IPS-18a (cell line): ENCODE results near the gene CD52.

Experiments
- H3K27ac ChIP-seq: one replicate; pipeline ENCODE4 v1.5.1; 2013; ENCODE audit warnings: low read length
- H3K27me3 ChIP-seq: one replicate; pipeline ENCODE4 v1.6.1; 2013; ENCODE audit warnings: mild to moderate bottlenecking, low read length; ENCODE audit not compliant: control insufficient read depth, insufficient read depth
- H3K36me3 ChIP-seq: one replicate; pipeline ENCODE4 v1.6.1; 2013; ENCODE audit warnings: low read depth, low read length; ENCODE audit not compliant: control insufficient read depth
- H3K4me1 ChIP-seq: one replicate; pipeline ENCODE4 v1.6.1; 2013; ENCODE audit warnings: low read depth, low read length; ENCODE audit not compliant: control insufficient read depth
- H3K4me3 ChIP-seq: one replicate; pipeline ENCODE4 v1.5.1; 2013; ENCODE audit warnings: low read length
- H3K9ac ChIP-seq: one replicate; pipeline ENCODE4 v1.6.1; 2013; ENCODE audit warnings: mild to moderate bottlenecking, low read length, moderate library complexity
- H3K9me3 ChIP-seq: one replicate; pipeline ENCODE4 v1.6.1; 2013; ENCODE audit warnings: low read depth, low read length; ENCODE audit not compliant: control insufficient read depth

Gene CD52

DNA sequence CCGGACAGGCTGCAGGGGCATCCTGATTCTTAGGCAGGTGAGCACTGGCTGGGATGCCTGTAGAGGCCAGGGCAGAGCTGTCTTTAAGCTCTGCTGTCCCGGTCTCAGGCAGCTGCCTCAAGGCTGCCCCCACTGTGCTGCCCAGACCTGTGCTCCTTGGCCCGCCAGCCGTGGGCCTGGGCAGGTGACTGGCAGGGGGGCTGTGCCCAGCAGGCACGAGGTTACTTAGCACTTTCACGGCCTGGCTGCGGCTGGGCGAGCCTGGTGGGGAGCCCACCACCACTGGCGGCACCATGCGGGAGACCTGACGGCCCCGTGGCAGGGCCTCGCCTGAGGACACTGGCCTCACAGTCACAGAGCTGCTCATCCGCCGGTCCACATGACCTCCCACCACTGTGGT lies 28.0 kb downstream of the CD52 start:
- no peaks in the 10 kb centered on the region for H3K36me3 ChIP-seq
- no peak overlapping the region for H3K4me3 ChIP-seq
- H3K4me1 ChIP-seq: peaks cover 7% of the 10 kb centered on the region
- H3K9ac ChIP-seq: no peak overlapping the region
- no peak overlapping the region for H3K27ac ChIP-seq
- H3K27me3 ChIP-seq: no peaks in the 10 kb centered on the region
- H3K9me3 ChIP-seq: no peaks in the 10 kb centered on the region

DNA sequence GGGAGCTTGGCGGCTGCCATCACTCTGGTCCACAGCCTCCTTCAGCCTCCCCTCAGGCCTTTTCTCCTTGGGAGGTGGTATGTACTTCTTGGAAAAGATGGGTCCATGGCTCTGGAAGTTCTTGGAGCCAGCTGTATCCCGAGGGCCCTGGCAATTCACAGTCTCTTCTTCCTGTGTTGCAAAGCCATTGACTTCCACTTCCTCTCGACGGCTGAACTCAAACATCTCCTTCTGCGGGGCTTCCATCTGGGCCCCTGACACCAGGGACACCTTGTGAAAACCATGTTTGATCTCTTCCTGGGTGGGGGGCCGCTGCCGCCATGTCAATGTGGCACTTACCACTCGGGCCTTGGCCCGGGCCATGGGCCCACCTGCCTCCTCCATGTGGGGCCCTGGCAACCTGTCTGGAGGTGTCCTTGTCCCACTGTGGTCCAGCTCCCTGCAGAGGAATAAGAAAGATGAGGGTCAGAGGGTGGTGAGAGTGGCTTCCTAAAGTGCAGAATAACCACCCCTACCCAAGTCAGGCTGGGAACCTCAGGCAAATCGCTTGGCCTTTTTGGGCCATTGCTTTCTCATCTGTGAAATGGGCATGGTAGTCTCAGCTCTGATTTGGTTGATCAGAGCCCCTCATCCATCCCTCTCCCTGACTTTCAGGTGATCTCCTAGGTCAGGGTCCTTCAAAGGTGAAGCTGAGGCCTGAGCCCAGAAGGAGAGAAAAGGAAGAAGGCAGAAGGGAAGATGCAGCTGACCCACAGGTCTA lies 28.7 kb downstream of the CD52 start:
- no peak overlapping the region for H3K4me3 ChIP-seq
- H3K27ac ChIP-seq: no peak overlapping the region
- no peak overlapping the region for H3K9ac ChIP-seq
- no peaks in the 10 kb centered on the region for H3K27me3 ChIP-seq
- no peaks in the 10 kb centered on the region for H3K9me3 ChIP-seq
- no peaks in the 10 kb centered on the region for H3K36me3 ChIP-seq
- peaks cover 14% of the 10 kb centered on the region for H3K4me1 ChIP-seq

DNA sequence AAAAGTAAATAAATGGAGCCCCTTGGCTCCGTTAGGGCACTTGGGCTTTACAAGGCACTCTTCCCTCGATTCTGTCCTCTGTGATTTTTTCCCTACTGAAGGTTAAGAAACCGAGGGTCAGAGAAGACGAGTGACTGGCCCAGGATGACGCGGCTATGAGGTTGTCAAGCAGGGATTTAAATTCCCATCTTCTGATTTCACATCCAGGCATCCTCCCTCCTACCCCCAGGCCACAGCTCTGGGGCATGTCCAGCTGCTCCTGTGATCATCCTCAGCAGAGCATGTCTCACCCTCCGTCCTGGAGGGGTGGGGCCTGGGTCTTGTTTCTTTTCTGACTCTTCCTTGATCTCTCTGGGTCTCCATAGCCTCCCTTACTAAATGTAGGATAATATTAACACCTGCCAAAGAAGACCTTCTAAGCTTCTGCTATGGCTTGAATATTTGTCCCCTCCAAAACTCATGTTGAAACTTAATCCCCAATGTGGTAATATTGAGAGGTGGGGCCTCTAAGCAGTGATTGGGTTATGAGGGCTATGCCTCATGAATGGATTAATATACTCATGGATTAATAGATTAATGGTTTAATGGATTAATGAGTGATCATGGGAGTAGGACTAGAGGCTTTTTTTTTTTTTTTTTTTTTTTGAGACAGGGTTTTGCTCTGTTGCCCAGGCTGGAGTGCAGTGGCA lies 31.6 kb downstream of the CD52 start:
- Histone ChIP-seq H3K27ac (no peak overlapping the region), H3K4me1 (peaks cover 14% of the 10 kb centered on the region)

DNA sequence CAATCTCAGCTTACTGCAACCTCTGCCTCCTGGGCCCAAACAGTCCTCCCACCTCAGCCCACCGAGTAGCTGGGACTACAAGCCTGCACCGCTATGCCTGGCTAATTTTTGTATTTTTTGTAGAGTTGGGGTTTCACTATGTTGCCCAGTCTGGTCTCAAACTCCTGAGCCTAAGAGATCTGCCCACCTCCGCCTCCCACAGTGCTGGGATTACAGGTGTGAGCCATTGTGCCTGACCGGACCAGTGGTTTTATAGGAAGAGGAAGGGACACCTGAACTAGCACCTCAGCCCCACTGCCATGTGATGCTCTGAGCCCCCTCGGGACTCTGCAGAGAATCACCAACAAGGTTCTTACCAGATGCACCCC lies 32.1 kb downstream of the CD52 start:
- Histone ChIP-seq H3K4me3 (no peak overlapping the region), H3K4me1 (peaks cover 14% of the 10 kb centered on the region), H3K9ac (no peak overlapping the region), H3K36me3 (no peaks in the 10 kb centered on the region), H3K9me3 (no peaks in the 10 kb centered on the region), H3K27me3 (no peaks in the 10 kb centered on the region), H3K27ac (no peak overlapping the region)

More for the DNA sequence above, 31.6 kb downstream of the CD52 start:
- no peaks in the 10 kb centered on the region for H3K36me3 ChIP-seq
- no peak overlapping the region for H3K9ac ChIP-seq
- H3K4me3 ChIP-seq: no peak overlapping the region
- no peaks in the 10 kb centered on the region for H3K9me3 ChIP-seq
- H3K27me3 ChIP-seq: no peaks in the 10 kb centered on the region

DNA sequence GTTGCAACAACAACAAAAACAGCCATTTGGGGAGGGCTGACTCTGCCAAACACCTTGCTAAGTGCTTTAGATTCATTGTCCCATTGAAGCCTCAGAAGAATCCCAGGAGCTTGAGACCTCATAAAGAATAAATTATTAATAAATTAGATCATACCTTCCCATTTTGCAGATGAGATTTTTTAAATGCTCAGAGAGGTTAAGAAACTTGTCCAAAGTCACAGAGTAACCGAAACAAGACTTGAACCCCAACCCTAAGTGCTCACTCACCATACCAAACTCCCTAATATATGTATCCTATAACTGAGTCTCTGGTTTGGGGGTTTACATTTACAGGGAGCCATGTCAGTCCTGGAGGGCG lies 32.6 kb downstream of the CD52 start:
- Histone ChIP-seq H3K9ac (peak overlapping the region; percentile 13), H3K4me1 (peaks cover 14% of the 10 kb centered on the region), H3K27ac (no peak overlapping the region), H3K4me3 (peak overlapping the region; percentile 1), H3K27me3 (no peaks in the 10 kb centered on the region), H3K36me3 (no peaks in the 10 kb centered on the region), H3K9me3 (no peaks in the 10 kb centered on the region)

DNA sequence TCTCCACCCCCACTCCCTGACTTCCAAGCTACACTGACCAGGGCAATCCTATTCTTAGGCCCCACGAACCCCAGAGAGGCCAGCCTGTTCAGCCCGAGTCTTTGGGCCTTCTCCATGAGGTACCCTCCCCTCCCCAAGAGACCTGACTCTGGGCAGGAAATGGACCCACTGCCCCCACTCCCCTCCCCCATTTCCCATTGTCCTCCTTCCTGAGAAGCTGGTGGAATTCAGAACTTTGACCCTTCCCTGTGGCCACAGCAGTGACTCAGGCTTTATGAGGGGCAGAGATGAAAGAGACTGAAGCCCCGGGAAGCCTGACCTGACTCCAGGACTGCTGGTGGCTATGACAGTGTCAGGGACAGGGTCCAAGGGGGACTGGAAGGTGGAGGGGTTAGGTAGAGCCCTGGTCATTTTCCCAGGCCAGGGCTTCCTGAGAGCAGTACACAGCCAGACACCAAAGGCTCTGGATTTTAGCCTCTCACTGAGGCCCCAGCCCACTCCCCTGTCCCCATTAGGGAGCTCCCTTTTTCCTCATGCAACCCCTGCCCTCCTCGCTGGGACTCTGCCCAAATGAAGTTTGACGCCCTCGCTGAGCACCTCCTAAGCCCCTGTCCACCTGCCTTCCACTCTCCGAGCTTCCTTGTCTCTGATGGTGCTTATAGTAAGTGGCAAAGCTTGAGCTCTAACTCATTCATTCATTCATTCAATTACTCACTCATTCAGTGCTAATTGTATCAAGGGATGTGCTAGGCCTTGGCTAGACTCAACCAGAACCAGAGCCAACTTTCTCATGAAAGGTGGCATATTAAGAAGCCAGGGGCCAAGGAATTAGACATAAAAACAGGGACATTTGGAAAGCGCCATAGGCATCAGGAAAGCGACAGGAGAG lies 33.2 kb downstream of the CD52 start:
- H3K27me3 ChIP-seq: no peaks in the 10 kb centered on the region
- H3K4me1 ChIP-seq: peaks cover 14% of the 10 kb centered on the region
- H3K36me3 ChIP-seq: no peaks in the 10 kb centered on the region
- peak overlapping the region; percentile 16 for H3K9ac ChIP-seq
- H3K27ac ChIP-seq: no peak overlapping the region
- H3K9me3 ChIP-seq: no peaks in the 10 kb centered on the region
- H3K4me3 ChIP-seq: peak overlapping the region; percentile 1

DNA sequence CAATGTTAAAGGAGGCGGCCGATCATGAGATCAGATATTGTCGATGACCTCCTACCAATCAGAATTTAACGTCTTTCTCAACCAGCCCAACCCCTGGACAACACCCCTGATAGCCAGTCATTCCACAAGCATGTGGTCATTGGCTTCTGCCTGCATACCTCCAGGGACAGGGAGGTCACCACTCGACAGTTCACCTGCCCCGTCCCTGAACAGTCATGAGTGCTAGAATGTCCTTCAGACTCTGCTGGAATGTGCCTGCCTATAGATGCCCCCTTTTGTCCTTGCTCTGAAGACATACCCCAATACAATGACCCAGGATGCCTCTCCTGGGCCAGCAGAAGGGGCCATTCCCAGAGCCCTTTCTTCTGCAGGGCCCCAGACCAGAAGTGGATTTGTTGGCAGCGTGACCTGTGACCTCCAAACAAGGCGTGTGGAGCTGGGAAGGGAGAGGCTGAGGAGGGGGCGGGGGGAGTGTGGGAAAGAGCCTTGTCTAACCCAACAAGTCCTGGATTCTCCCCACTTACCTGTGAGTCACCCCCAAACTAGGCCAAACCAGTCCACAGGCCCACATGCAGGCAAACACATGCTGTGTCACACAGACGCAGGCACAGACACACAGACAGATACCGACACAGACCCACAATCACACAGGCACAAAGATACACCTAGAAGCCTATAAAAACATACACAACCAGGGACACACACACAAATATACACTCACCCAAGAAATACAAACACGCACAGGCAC lies 34.0 kb downstream of the CD52 start:
- H3K36me3 ChIP-seq: no peaks in the 10 kb centered on the region
- H3K9me3 ChIP-seq: no peaks in the 10 kb centered on the region
- no peak overlapping the region for H3K9ac ChIP-seq
- H3K27me3 ChIP-seq: no peaks in the 10 kb centered on the region
- H3K4me3 ChIP-seq: no peak overlapping the region
- peaks cover 18% of the 10 kb centered on the region for H3K4me1 ChIP-seq
- H3K27ac ChIP-seq: no peak overlapping the region

DNA sequence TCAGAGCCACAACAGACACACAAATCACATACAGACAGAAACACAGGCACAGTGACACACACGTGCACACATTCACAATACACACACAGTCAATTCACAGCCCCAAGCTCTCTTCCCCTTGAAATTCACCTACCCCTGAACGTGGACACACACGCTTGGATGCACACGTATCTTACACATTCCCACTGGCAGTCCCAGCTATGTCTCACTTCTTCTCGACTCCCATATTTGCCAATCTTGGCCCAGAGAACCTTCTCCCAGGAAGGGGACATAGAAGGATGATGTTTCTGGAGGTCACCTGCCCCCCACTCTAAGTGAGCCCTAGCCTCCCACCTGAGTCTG lies 34.6 kb downstream of the CD52 start:
- Histone ChIP-seq H3K27ac (no peak overlapping the region), H3K27me3 (no peaks in the 10 kb centered on the region), H3K4me3 (no peak overlapping the region), H3K9ac (no peak overlapping the region), H3K36me3 (no peaks in the 10 kb centered on the region), H3K4me1 (peaks cover 19% of the 10 kb centered on the region), H3K9me3 (no peaks in the 10 kb centered on the region)

DNA sequence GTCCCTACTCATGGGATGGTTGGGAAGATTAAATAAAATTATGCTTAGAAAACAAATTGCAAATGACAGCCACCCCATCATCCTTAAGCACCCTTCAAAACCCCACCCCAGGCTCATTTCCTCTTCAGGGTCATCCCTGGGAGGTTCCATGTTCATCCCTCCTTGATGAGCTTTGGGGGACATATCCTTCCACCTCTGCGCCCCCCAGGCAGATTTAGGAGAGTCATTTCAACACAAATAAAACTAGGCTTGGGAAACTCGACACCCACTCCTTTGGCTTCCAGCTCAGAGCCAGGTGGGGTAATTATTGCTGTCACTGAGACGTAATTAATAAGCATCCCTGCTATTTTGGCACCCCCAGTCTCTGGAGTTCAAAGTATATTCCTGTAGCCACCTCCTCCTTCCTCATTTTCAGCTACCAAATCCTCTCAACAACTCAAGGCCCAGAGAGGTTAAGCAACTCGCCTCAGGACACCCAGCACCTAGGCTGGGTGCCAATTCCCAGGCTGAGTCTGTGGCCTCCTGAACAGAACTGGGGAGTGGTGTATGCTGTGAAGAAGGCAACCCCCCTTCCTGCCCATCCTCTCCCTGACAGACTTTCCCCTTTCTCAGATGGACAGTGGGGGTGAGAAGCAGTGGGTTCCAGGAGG lies 35.6 kb downstream of the CD52 start:
- H3K4me3 ChIP-seq: no peak overlapping the region
- H3K27ac ChIP-seq: no peak overlapping the region
- H3K9ac ChIP-seq: no peak overlapping the region
- peaks cover 19% of the 10 kb centered on the region for H3K4me1 ChIP-seq
- no peaks in the 10 kb centered on the region for H3K27me3 ChIP-seq
- no peaks in the 10 kb centered on the region for H3K36me3 ChIP-seq
- H3K9me3 ChIP-seq: no peaks in the 10 kb centered on the region

DNA sequence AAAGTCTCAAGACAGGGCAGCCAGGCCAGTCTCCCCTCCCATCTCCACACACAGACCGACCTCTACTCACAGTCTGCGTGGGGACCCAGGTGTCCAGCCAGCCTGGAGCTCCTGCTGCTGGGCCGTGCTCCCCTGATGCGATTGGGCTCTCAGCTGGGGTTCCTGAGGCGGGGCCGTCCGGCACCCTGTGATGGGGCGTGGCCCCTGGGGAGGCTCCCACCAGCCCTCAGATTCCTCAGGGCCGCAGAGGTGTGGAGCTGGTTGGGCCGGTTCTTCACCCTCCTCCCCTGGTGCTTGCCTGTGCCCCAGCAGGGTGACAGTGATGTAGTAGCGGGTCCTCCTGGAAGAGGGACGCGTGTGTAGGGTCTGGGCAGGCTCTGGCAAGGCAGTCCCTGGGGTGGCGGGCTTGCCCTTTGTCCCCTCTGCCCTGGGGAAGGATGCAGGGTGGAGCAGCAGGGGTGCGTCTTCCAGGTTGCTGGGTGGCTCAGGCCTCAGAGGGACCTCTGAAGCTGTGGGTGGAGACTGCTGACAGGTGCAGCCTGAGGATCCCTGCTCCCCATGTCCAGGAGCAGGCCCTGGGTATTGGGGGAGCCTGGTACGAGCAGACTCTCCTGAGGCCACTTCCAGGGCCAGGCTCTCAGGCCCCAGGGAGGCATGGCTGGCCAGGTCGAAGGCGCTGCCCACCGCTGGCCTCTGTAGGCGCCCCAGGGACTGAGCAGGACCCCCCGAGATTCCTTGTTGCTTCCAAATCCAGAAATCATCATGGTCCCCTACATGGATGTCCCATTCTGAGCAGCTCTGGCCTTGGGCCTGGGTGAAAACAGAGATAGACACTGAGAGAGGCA lies 36.4 kb downstream of the CD52 start, which contains the start of gene CRYBG2:
Gene CRYBG2, minus strand, starts transcription at position 155 of the 845 bp plus-strand sequence. CDS start 7,473 bp downstream, outside the sequence.
- Histone ChIP-seq H3K4me3 (no peak within 1 kb of the TSS), H3K27me3 (peaks cover 4% of the 10 kb centered on the region), H3K4me1 (peaks cover 22% of the 10 kb centered on the region), H3K36me3 (no peaks in the 10 kb centered on the region), H3K9ac (no peak within 1 kb of the TSS), H3K9me3 (no peaks in the 10 kb centered on the region), H3K27ac (no peak within 1 kb of the TSS)
